Adipose tissue (tissue), 3 donors: ENCODE data around the gene ASF1A. TPM values are rescaled to one million over a fixed set of nuclear protein-coding genes. Genes with fewer than 3 reads are reported as not detected.

Experiments
- H3K27ac ChIP-seq: one replicate; pipeline ENCODE4 v1.5.1; 2013; ENCODE audit warnings: low read depth, low read length
- WGBS, 3 donors: extraction: QIAGEN DNeasy Blood & Tissue Kit; methylation state at CpG; one replicate each; pipeline ENCODE4 v1.1.7; 2013; 5-methylcytosine and 5-hydroxymethylcytosine counted together
- polyA plus RNA-seq, 3 donors: library from polyadenylated mRNA; stranded (reverse); fragments of 200-250 nt; gene quantifications; one replicate each; pipeline ENCODE4 v1.2.3, GENCODE V29; 2013
- donor health status: healthy with polysubstance abuse.
- donor health status: Bipolar disorder and iron deficiency.
- donor health status: healthy.

The ASF1A gene
- polyA plus RNA-seq, 3 donors, result 5.8 to 8.9 (median 6.4) TPM

- no peak overlapping the region for H3K27ac ChIP-seq
- 72 to 85% (median 84%) methylated on average over 3 of the region's 3 CpGs for WGBS, 3 donors
These were observed 42.2 kb downstream of the ASF1A start for GRCh38 chr6:118935978-118936703.

- H3K27ac ChIP-seq, result no peak overlapping the region
- WGBS, 3 donors, result 92 to 100% (median 98%) methylated on average over 1 of the region's 1 CpG
These were observed 45.7 kb downstream of the ASF1A start for GRCh38 chr6:118939683-118940082.

- H3K27ac ChIP-seq, result no peak overlapping the region
- WGBS, 3 donors, result 84 to 97% (median 96%) methylated on average over 2 of the region's 2 CpGs
These were observed 46.8 kb downstream of the ASF1A start for GRCh38 chr6:118940770-118941169.

- no peak overlapping the region for H3K27ac ChIP-seq
These were observed 51.3 kb downstream of the ASF1A start for GRCh38 chr6:118945217-118945616.

GRCh38 chr6:118952683-118953082 lies 58.7 kb downstream of the ASF1A start:
- 96 to 100% (median 97%) methylated on average over 2 of the region's 2 CpGs for WGBS, 3 donors
- H3K27ac ChIP-seq, result no peak overlapping the region

- H3K27ac ChIP-seq, result no peak overlapping the region
- 65 to 92% (median 69%) methylated on average over 2 of the region's 2 CpGs for WGBS, 3 donors
These were observed 59.4 kb downstream of the ASF1A start for GRCh38 chr6:118953391-118953790.

Other genes starting within 250 kb of the ASF1A start
- gene CEP85L, start 242.6 kb upstream of the ASF1A start, polyA plus RNA-seq, result 1 to 10 TPM; 1.0 to 2.0 (median 1.6) TPM
- 1 to 10 TPM; 2.0 to 5.1 (median 3.5) TPM for gene MCM9, start 41.0 kb downstream of the ASF1A start, polyA plus RNA-seq
- 1 to 10 TPM; 1.1 to 9.4 (median 1.7) TPM for gene FAM184A, start 184.5 kb downstream of the ASF1A start, polyA plus RNA-seq